Superior temporal gyrus (tissue), 1 donor: ENCODE results near the gene ETV2.
"Not testable (repeated sequence)": the region's sequence is repeated elsewhere in the genome, so short reads cannot be mapped to it uniquely, and the experiment has no call there.

ENCODE experiments used
- DNase-seq: peaks from one replicate; pipeline ENCODE4 v3.0.0-alpha.2; 2016; ENCODE audit errors: extremely low spot score

The ETV2 gene

GRCh38 chr19:35628264-35628564, 13.3 kb upstream of the ETV2 start:
- no peak for DNase-seq

- DNase-seq: peak; percentile 99
Observed at GRCh38 chr19:35628565-35629331, 12.8 kb upstream of the ETV2 start, which contains the start of gene RBM42. RBM42 (plus strand) TSS chr19:35629036; CDS start chr19:35629154, 118 bp downstream.

DNA sequence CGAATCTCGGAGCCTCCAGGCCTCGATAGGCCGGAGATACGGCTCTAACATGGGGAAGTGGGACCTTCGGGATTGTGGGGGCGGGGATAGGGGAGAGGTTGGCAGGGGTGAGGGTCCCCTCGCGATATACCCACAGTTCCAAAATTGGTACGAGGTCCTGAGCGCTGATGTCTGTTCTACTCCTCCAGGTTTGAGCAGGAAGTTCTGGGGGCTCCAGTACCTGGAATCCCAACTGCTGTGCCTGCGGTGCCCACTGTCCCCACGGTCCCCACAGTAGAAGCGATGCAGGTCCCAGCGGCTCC, 12.3 kb upstream of the ETV2 start:
- no peak for DNase-seq

GRCh38 chr19:35633727-35634440, 7.7 kb upstream of the ETV2 start:
- DNase-seq: no peak

DNA sequence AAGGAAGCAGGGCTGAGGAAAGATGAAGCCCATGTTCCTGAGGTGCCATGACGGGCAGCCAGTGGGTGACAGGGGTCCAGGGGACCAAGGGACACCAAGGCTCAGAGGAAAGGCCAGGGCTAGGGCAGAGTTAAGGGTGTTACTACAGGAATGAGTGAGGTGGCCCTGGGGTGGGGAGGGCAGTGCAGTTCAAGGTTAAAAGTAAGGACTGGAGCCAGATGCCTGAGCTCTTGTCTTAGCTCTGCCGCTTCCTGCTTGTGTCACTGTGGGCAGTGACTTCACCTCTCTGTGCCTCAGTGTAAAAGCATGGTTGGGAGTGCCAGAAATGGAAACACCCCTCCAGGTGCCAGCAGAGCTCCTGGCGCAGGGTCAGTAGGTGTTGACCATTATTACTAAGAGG, 4.9 kb upstream of the ETV2 start:
- no peak for DNase-seq

DNA sequence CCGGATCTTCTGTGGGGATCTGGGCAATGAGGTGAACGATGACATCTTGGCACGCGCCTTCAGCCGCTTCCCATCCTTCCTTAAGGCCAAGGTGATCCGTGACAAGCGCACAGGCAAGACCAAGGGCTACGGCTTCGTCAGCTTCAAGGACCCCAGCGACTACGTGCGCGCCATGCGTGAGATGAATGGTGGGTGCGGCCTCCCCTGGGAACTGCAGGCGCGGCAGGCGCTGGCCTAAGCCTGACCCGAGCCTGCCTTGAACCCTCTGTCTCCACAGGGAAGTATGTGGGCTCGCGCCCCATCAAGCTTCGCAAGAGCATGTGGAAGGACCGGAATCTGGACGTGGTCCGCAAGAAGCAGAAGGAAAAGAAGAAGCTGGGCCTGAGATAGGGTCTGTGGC, 4.4 kb upstream of the ETV2 start:
- no peak for DNase-seq

- no peak for DNase-seq
Observed at GRCh38 chr19:35639321-35639639, 2.3 kb upstream of the ETV2 start.

DNA sequence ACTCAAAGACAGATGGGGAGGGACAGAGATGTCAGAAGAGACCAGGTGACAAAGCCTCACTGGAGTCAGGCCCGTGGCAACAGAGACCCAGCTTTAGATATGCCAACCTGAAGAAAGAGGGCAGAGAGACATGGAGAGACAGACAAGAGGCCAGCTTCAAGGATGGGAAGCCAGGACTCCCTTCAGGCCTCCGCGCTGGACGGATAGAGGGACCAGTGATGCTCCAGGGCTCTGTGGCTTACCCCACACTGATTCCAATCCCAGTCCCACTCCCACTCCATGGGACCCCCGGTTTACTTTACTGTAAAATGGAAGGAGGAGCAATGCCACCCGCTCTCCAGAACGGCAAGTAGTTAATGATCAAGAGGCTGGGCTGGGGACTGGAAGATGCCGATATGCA, 1.7 kb upstream of the ETV2 start:
- no peak for DNase-seq

GRCh38 chr19:35642312-35642711, 767 bp downstream of the ETV2 start:
- DNase-seq: no peak

GRCh38 chr19:35642798-35643254, 1.3 kb downstream of the ETV2 start:
- DNase-seq: no peak

DNA sequence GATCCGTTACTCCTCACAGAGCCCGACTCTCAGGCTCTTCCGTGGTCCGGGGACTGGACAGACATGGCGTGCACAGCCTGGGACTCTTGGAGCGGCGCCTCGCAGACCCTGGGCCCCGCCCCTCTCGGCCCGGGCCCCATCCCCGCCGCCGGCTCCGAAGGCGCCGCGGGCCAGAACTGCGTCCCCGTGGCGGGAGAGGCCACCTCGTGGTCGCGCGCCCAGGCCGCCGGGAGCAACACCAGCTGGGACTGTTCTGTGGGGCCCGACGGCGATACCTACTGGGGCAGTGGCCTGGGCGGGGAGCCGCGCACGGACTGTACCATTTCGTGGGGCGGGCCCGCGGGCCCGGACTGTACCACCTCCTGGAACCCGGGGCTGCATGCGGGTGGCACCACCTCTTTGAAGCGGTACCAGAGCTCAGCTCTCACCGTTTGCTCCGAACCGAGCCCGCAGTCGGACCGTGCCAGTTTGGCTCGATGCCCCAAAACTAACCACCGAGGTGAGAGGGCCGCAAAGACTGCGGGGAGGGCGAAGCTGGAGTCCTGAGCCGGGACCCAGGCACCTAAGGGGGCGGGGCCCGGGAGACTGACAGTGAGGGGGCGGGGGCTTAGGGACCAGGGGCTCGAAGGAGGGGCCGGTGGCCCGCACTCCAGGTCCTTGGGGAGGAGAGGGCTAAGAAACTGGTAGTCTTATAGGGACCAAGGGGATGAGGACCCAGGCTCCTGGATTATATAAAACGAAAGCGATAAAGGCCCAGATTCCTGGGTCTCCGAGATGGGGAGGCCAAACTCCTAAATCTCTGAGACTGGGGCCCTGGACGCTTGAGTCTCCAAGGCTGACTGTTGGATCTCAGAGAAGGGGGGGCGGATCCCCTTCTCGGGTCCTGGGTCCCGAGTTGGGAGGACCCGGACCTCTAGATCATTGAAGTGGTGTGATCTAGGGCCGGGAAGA, 2.0 kb downstream of the ETV2 start:
- peak; percentile 14 for DNase-seq

DNA sequence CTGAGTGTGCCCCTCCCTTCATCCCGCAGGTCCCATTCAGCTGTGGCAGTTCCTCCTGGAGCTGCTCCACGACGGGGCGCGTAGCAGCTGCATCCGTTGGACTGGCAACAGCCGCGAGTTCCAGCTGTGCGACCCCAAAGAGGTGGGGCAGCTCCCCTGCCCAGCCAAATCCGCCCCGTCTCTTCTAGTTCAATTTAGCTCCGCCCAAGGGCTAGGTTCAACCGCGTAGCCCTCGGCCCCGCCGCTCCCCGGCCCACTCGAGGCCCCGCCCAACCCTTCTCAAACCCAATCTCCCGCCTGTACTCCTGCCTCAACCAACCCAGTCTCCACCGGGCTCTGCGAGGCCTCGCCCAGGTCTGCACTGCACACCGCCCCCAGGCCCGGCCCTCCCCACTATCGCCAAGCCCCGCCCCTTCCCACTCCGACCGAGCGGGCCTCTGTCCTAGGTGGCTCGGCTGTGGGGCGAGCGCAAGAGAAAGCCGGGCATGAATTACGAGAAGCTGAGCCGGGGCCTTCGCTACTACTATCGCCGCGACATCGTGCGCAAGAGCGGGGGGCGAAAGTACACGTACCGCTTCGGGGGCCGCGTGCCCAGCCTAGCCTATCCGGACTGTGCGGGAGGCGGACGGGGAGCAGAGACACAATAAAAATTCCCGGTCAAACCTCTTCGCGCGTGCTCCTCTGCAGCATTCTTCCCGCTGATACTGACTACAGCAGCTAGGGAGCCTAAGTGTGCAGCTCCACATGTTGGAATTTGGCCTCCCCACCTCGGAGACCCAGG, 2.9 kb downstream of the ETV2 start:
- peak; percentile 21 for DNase-seq

GRCh38 chr19:35644987-35645679, 3.6 kb downstream of the ETV2 start:
- peak; percentile 26 for DNase-seq

GRCh38 chr19:35645680-35646511, 4.4 kb downstream of the ETV2 start:
- no peak for DNase-seq

DNA sequence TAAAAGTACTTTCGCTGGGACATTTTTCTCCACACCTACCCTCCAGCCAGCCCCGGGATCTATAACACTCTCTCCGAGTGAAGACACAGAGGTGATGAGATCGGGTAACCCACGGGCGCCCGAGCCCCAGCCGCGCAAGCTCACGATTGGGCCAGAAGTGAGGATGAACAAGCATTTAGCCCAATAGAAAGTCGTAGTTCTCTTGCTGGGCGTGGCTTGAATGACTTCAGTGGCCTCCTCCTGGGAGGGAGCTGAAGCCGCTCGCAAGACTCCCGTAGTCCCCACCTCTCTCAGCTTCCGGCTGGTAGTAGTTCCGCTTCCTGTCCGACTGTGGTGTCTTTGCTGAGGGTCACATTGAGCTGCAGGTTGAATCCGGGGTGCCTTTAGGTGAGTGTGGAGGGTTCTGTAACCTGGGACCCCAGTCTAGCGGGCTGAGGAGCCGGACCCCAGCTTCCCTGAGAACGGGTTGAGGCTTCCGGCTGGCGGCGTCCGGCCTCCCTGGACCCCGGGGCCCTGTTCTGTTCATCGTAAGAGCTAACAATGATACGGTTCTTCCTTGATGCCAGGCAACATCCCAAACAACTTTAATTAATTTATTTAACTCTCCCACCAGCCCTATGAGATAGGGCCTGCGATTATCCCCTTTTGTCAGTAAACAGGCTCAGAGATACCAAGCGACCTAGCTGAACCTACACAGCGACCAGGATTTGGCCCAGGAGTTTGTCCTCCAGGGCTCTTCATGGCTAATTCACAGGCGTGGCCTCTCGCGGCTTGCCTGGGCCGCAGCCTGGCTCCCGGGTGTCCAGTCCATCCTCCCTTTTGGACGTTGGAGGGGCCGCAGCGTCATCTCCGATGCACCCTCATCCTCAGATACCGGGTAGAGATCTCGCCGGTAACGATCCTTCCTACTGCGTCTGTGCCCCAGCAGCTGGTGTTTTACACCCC, 6.7 kb downstream of the ETV2 start, which contains the start of gene COX6B1:
TSS of gene COX6B1 (plus strand) at position 307 of the 945 bp plus-strand sequence. CDS start 2,921 bp downstream, outside the sequence.
- DNase-seq: peak; percentile 100

GRCh38 chr19:35650581-35650980, 9.0 kb downstream of the ETV2 start:
- DNase-seq: no peak

GRCh38 chr19:35654828-35655227, 13.3 kb downstream of the ETV2 start:
- not testable (repeated sequence) for DNase-seq

DNA sequence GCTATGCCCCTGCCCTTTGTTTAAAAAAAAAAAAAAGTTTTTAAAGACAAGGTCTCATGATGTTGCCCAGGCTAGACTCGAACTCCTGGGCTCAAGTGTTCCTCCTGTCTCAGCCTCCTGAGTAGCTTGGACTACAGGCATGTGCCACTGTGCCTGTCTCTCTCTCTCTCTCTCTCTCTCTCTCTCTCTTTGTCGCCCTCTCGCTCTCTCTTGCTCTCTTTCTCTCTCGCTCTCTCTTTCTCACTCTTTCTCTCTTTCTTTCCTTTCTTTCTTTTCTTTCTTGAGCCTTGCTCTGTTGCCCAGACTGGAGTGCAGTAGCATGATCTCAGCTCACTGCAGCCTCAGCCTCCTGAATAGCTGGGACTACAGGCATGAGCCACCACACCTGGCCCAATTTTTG, 14.1 kb downstream of the ETV2 start:
- DNase-seq: no peak

DNA sequence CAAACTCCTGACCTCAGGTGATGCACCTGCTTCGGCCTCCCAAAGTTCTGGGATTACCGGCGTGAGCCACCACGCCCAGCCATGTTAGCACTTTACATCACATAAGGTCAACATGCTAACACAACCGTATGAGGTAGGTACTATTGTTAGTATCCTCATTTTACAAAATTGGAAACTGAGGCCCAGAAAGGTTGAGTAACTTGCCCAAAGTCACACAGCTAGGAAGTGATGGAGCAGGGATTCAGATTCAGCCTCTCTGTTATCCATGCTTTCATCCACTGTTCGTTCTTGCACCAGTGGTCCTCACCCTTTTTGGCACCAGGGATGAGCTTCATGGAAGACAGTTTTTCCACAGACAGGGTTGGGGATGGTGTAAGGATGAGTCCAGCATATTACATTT, 15.2 kb downstream of the ETV2 start:
- DNase-seq: no peak
